HG03442 (cell line): ENCODE results near the gene BTBD18.
"Not testable (repeated sequence)": the region's sequence is repeated elsewhere in the genome, so short reads cannot be mapped to it uniquely, and the experiment has no call there.

Experiments used
- ATAC-seq: cut with Tn5 transposase; IDR thresholded peaks from one replicate; pipeline ENCODE4 v1.9.1; 2021; ENCODE audit warnings: mild to moderate bottlenecking, moderate library complexity; ENCODE audit not compliant: unreplicated experiment

The BTBD18 gene

DNA sequence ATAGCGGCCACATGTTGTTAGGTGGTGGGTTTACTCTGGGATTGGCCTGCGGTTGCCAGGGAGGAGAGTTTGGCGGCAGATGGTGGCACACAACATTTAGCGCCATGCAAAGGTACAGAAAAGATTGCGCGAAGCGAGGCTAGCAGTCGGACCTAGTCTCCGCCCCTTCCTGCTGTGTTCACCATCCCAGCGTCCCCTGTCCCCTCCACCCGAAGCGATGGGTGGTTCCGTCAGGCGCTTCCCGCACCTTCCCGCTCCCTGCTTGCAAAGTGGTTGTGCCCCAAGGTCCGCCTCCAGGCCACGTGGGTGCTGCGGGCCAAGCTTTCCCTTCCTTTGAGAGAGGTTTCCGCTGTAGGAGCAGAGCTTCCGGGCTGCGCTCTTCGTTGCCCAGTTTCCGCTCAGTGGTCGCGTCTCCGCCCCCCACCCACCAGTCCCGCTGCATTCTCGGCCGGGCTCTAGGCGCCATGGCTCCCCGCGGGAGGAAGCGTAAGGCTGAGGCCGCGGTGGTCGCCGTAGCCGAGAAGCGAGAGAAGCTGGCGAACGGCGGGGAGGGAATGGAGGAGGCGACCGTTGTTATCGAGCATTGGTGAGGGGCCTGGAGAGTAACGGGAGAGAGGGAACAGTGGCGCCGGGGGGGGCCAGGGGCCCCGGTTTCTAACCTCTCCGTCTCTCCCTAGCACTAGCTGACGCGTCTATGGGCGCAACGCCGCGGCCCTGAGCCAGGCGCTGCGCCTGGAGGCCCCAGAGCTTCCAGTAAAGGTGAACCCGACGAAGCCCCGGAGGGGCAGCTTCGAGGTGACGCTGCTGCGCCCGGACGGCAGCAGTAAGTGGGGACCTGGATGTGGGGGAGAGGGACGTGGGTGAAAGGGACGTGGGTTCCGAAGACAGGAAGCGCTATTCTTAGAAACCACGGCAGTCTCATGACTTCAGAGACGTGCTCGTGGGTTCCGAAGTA lies 10.2 kb downstream of the BTBD18 start, which contains the start of gene SELENOH:
SELENOH (plus strand) TSS at position 360 of the 955 bp plus-strand sequence; CDS start at position 465, 105 bp downstream.
- peak; percentile 88 for ATAC-seq

DNA sequence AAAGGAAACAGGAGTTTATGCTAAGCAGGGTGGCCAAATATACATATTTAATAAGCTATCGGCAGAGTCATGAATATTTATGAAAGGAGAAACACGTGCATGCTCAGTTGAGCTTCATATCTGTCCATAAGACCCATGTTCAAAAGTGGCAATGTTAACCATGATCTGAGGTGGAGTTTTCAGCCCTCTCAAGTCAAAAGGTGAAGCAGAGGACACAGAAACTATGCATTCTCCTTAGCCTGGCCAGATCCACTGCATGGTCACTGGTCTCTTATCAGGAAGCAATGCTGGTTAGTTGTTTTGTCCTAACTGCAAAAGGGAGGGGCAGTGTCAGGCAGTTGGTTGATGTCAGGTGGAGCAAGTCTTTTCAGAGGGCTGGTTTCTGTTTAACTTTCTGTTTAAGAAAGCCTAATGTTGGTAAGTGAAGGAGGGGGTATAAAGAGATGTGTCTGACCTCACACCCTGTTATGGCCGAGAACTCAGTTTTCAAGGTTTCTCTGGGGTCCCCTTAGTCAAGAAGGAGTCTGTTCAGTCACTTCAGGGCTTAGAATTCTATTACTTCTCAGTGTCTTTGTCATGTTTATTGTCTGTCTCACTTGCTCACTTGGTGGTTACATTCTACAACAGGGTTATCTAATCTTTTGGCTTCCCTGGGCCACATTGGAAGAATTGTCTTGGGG lies 15.9 kb downstream of the BTBD18 start:
- no peak for ATAC-seq

DNA sequence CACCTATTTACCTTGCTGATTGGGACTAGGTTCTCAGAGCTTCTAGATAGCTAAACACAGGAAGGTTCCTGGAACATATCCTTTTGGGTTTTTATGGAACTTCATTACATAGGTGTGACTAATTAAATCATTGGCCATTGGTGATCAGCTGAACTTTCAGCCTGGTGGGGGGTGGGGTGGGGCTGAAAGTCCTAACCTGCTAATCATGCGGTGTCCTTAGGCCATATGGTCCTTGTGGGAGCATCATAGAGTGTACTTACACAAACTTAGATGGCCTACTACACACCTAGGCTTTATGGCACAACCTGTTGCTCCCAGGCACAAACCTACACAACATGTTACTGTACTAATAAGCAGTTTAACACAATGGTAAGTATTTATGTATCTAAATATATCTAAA lies 19.0 kb downstream of the BTBD18 start:
- ATAC-seq = no peak

DNA sequence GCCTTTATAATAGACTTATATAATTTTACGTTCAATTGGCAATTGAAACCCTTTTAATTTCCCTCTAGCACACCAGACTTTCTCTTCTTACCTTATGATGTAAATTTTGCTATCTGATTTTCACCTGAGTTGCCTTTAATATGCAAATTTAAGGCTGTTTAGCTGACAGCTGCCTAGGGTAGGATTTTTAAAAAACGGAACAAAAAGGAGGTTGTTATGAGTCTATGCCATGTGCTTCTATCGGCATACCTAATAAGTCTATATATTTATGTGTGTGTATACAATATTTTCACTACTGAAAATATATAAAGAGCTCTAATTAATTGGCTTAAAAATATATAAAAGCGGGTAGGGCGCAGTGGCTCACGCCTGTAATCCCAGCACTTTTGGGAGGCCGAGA lies 22.1 kb downstream of the BTBD18 start:
- no peak for ATAC-seq

DNA sequence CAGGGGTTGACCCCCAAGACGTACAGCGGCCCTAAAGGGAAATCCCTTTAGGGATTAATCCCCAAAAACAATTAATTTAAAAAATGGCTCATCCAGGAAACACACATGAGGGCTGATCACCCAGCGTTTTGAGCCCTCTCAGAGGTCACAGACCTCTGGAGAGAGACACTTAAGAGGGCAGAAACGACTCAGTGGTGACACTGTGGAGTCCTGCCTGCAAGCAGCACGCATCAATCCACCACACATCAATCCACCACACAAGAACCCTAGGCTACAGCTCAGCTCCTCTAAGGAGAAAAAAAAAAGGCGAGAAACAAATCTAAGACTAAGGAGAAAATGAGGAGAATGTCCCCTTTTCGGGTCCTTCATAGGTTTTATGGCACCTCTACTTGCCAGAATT lies 22.8 kb downstream of the BTBD18 start:
- ATAC-seq = no peak

DNA sequence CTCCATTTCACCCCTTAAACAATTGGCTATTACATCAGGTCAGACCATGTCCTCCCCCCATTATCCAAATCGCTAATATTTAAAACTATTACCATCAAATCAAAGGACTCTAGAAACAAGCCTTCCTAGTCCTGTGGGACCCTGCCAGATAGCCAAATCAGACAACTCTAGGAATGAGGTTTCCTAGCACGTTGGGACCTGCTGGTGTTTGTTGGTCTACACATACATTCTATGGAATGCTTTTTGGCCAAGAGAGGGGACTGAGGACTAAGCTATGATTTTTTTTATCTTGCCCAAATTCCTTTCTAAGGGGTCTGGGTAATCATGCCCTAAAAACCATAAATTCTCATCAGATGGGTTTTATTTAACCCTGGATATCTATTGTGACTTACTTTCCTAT lies 24.4 kb downstream of the BTBD18 start:
- ATAC-seq = no peak

DNA sequence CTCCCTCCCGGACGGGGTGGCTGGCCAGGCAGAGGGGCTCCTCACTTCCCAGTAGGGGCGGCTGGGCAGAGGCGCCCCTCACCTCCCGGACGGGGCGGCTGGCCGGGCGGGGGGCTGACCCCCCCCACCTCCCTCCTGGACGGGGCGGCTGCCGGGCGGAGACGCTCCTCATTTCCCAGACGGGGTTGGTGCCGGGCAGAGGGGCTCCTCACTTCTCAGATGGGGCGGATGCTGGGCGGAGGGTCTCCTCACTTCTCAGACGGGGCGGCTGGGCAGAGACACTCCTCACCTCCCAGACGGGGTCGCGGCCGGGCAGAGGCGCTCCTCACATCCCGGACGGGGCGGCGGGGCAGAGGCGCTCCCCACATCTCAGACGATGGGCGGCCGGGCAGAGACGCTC lies 34.9 kb downstream of the BTBD18 start:
- ATAC-seq = not testable (repeated sequence)

DNA sequence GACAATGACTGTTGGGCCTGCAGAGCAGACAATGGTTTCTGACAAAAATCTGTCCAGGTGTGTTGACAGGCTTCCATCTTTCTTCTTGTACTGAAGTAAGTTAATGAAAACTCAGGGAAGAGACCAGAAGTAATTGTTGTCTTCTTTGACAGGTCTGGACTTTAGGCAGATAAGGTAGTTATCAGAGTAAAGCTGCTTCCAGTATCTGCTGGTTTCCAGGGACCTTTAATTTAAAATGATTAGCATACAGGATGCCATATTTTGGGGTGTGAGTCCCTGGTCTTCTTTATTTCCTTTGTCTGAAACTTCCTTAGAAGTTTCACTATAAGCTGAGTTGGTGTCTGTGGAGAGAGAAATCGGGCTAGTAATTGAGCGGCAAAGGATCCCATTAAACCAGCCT lies 37.8 kb downstream of the BTBD18 start:
- ATAC-seq = no peak

DNA sequence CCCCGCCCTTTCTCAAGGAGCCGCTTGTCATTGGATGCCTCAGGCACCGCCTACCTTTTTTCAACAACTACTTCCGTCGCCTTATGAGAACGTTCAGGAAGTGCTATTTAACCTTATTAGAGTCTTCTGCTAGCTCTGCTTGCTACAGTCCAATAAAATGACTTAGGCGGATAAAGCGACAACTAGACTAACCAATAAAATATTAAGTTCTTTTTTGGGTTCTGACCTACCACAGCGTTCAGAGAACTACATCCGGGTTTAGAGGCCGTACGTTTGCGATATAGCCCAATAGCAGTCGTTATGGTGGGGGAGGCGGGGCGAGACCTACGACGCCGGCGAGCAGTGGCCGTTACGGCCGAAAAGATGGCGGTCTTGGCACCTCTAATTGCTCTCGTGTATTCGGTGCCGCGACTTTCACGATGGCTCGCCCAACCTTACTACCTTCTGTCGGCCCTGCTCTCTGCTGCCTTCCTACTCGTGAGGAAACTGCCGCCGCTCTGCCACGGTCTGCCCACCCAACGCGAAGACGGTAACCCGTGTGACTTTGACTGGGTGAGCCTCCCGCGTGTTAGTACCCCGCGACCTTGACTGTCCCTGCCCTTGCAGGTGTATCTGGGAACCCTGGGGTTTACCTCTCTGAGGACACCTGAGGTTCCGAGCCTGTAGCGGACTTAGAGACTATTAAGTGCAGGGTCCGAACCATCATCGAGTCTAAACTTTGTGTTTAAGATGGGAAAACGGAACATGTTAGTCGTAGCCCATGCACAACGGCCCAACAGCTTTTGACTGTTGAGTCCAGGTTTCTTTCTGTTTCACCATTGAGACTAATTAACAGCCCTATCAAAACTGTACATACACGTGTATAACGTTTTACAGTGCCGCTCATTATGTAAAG lies 39.1 kb downstream of the BTBD18 start, which contains the start of gene TMX2:
TMX2 (plus strand) TSS at position 338 of the 895 bp plus-strand sequence; CDS start at position 364, 26 bp downstream.
- ATAC-seq = peak; percentile 95

DNA sequence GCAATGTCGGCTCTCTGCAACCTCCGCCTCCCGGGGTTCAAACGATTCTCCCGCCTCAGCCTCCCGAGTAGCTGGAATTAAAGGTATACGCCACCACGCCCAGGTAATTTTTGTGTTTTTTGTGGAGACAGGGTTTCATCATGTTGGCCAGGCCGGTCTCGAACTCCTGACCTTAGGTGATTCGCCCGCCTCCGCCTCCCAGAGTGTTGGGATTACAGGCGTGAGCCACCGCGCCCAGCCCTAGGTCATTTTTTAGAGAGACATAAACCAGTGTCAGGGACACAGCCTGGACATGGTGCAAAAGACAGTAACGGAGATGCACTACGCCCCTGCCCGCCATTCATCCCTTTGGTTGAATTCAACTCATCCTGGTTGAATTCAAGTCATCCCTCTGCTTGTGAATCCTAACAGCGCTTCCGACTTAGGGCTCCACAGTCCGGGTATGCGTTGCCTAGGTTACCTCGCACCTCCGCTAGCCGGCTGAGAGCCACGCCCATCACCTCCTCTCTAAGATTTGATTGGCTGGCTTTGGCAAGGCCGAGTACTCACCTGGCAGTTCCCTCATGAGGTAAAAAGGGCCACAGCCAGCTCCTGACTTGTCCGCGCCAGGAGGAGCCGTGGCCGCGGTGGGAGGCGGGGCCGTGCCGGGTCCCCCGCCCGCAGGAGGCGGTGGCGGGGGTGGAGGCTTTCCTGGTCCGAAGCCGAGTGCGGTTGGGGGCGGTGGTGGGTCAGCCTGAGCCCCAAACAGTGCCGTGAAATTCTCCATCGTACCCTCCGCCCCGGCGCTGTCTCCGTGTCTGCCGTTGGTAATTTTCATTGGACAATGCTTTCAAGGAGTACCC lies 40.0 kb downstream of the BTBD18 start, which contains the start of gene MED19:
MED19 (minus strand) TSS at position 802 of the 842 bp plus-strand sequence; CDS start at position 766, 36 bp downstream.
- ATAC-seq = peak; percentile 32

DNA sequence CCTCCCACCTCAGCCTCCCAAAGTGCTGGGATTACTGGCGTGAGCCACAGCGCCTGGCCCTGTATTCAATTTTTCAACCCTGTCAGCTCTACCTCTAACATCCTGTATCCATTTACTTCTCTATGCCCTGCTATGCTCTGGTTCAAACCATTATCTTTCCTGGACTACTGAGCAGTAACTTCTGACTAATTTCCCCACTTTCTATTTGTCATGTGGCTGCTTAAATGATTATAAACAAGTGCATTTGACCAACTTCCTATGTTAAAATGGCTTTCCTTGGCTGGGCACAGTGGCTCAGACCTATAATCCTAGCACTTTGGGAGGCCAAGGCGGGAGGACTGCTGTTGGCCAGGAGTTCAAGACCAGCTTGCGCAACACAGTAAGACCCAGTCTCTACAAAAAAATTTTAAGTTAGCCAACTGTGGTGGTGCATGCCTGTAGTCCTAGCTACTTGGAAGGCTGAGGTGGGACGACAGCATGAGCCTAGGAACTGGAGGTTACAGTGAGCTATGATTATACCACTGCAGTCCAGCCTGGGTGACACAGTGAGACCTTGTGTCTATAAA lies 41.7 kb downstream of the BTBD18 start:
- no peak for ATAC-seq

DNA sequence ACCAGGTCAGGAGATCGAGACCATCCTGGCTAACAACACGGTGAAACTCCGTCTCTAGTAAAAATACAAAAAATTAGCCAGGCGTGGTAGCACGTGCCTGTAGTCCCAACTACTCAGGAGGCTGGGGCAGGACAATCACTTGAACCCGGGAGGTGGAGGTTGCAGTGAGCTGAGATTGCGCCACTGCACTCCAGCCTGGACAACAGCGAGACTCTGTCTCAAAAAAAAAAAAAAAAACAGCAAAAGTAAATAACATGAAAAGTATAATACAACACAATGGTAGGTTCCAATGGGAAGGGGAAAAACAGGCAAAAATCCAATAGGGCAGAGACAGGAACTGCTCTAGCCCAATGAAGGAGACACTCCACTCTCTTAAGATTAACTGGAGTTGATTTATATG lies 46.2 kb downstream of the BTBD18 start:
- ATAC-seq = not testable (repeated sequence)

DNA sequence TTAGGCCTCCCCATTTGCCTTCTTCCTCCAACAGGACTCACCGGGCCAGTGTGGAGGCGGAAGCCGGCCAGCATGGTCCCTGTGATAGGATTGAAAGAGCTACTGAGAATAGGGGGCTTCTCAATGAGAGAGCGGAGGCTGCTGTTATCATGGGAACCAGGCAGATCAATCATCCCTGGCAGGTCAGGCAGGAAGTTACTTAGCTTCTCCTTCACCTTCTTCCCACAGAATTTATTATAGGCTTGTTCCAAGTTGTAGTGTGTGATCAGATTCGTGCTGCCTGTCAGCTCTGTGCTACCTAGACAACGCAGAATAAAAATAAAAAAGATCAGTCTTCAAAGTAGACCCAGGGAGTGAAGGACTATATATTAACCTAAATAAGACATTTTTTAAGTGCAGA lies 46.7 kb downstream of the BTBD18 start:
- no peak for ATAC-seq

DNA sequence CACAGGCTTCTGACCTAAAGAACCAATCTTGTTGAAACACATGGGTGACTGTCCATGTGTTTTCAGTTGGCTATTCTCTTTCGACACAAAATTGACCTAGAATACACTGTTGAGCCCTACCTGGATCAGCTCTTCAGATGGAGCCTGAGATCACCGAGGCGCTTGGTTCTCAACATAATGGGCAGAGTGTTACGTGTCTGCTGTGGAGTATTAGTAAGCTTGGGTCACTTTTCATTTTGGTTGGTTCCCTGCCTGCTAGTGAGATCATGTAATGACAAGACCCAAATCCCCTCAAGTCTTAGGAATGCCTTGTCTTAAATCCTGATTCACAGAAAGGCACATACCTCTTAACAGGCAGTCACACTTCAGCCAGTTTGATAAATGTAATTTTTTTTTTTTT lies 48.3 kb downstream of the BTBD18 start:
- ATAC-seq = no peak

DNA sequence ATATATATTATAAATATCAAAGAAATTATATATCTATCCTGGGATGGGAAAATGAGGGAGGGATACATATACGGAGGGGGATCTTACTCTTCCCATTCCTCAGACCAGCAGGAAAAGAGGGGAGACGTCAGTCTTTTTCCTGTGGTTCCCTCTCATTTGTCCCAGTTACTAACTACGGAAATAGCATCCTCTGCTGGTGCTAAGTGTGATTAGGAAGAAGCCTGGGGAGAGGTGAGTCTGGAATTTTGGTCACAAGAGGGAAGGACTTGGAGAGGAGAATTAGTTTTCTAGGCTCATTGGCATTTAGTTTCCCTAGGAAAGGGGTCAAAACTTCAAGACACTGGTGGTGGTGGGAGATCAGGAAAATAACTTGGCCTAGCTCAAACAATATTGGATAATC lies 51.2 kb downstream of the BTBD18 start:
- ATAC-seq = no peak

DNA sequence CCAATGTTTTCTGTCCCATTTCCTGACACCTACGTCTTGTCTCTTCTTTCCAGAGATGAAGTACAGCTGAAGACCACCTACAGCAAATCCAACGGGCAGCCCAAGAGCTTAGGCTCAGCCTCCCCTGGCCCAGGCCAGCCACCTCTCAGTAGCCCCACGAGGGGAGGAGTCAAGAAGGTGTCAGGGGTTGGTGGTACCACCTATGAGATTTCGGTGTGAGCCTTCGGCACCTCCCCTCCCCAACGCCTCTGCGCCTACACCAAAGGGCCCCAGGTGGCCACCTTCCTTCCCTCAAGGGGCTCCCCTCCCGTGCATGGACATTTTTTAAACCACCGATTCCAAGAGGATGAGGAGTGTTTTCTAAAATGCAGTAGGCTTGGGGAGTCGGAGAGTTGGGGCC lies 51.8 kb downstream of the BTBD18 start:
- ATAC-seq = no peak

DNA sequence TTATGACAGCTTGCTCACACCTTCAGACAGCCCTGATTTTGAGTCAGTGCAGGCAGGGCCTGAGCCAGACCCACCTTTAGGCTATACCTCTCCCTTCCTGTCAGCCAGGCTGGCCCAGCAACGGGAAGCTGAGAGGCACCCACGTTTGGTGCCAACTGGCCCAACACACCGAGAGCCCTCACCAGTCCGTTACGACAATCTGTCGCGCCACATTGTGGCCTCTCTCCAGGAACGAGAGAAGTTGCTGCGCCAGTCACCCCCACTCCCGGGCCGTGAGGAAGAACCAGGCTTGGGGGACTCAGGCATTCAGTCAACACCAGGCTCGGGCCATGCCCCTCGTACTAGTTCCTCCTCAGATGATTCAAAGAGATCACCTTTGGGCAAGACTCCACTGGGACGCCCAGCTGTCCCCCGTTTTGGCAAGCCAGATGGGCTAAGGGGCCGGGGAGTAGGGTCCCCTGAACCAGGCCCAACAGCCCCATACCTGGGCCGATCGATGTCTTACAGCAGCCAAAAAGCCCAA lies 52.7 kb downstream of the BTBD18 start:
- no peak for ATAC-seq
